MV-4-11 (cell line): ENCODE results near the gene STPG2.
A peak's percentile ranks its signal among the peaks of the same experiment; 100 is the strongest.

Experiments
- DNase-seq: peaks from one replicate; lab custom pipeline; 2025; lab: John Stamatoyannopoulos, UW

The STPG2 gene

GRCh38 chr4:97812768-97813167, 330.5 kb downstream of the STPG2 start:
- no peak for DNase-seq

- DNase-seq = no peak
Observed at GRCh38 chr4:97786306-97786920, 356.9 kb downstream of the STPG2 start.

- DNase-seq = no peak
Observed at GRCh38 chr4:97778174-97778573, 365.1 kb downstream of the STPG2 start.

GRCh38 chr4:97774347-97774989, 368.8 kb downstream of the STPG2 start:
- DNase-seq = no peak

- DNase-seq = no peak
Observed at GRCh38 chr4:97770222-97770621, 373.1 kb downstream of the STPG2 start.

- no peak for DNase-seq
Observed at GRCh38 chr4:97762115-97762512, 381.2 kb downstream of the STPG2 start.

GRCh38 chr4:97761445-97762114, 381.7 kb downstream of the STPG2 start:
- DNase-seq = no peak

GRCh38 chr4:97759785-97760184, 383.5 kb downstream of the STPG2 start:
- DNase-seq = peak; percentile 56

GRCh38 chr4:97752599-97752998, 390.7 kb downstream of the STPG2 start:
- no peak for DNase-seq

- DNase-seq = no peak
Observed at GRCh38 chr4:97747945-97748344, 395.3 kb downstream of the STPG2 start.

- peak; percentile 7 for DNase-seq
Observed at GRCh38 chr4:97720869-97721432, 422.3 kb downstream of the STPG2 start.

- DNase-seq = no peak
Observed at GRCh38 chr4:97691111-97691605, 452.1 kb downstream of the STPG2 start.

- no peak for DNase-seq
Observed at GRCh38 chr4:97670703-97671269, 472.5 kb downstream of the STPG2 start.

- DNase-seq = no peak
Observed at GRCh38 chr4:97665553-97665952, 477.7 kb downstream of the STPG2 start.

GRCh38 chr4:97664741-97665140, 478.5 kb downstream of the STPG2 start:
- DNase-seq = no peak

- no peak for DNase-seq
Observed at GRCh38 chr4:97662133-97662532, 481.1 kb downstream of the STPG2 start.

GRCh38 chr4:97656044-97656720, 487.1 kb downstream of the STPG2 start:
- DNase-seq = no peak

GRCh38 chr4:97653701-97654100, 489.6 kb downstream of the STPG2 start:
- DNase-seq = no peak

GRCh38 chr4:97646997-97647396, 496.3 kb downstream of the STPG2 start:
- DNase-seq = no peak

GRCh38 chr4:97645071-97645821, 498.0 kb downstream of the STPG2 start:
- no peak for DNase-seq

GRCh38 chr4:97643179-97643578, 500.1 kb downstream of the STPG2 start:
- no peak for DNase-seq
